ENCODE results near the gene ZNF385A. TPM values are rescaled to one million over a fixed set of nuclear protein-coding genes. Genes with fewer than 3 reads are reported as not detected.
"Not testable (repeated sequence)": the region's sequence is repeated elsewhere in the genome, so short reads cannot be mapped to it uniquely, and the experiment has no call there.

Gene ZNF385A
- total and polyA plus RNA-seq, 9 of the 15 experiments (the other 6 are each of a cell fraction or from before 2014, with no cell fraction given) = 1.0 to 111 (median 7.7) TPM

- TF ChIP-seq, protein P1, sequence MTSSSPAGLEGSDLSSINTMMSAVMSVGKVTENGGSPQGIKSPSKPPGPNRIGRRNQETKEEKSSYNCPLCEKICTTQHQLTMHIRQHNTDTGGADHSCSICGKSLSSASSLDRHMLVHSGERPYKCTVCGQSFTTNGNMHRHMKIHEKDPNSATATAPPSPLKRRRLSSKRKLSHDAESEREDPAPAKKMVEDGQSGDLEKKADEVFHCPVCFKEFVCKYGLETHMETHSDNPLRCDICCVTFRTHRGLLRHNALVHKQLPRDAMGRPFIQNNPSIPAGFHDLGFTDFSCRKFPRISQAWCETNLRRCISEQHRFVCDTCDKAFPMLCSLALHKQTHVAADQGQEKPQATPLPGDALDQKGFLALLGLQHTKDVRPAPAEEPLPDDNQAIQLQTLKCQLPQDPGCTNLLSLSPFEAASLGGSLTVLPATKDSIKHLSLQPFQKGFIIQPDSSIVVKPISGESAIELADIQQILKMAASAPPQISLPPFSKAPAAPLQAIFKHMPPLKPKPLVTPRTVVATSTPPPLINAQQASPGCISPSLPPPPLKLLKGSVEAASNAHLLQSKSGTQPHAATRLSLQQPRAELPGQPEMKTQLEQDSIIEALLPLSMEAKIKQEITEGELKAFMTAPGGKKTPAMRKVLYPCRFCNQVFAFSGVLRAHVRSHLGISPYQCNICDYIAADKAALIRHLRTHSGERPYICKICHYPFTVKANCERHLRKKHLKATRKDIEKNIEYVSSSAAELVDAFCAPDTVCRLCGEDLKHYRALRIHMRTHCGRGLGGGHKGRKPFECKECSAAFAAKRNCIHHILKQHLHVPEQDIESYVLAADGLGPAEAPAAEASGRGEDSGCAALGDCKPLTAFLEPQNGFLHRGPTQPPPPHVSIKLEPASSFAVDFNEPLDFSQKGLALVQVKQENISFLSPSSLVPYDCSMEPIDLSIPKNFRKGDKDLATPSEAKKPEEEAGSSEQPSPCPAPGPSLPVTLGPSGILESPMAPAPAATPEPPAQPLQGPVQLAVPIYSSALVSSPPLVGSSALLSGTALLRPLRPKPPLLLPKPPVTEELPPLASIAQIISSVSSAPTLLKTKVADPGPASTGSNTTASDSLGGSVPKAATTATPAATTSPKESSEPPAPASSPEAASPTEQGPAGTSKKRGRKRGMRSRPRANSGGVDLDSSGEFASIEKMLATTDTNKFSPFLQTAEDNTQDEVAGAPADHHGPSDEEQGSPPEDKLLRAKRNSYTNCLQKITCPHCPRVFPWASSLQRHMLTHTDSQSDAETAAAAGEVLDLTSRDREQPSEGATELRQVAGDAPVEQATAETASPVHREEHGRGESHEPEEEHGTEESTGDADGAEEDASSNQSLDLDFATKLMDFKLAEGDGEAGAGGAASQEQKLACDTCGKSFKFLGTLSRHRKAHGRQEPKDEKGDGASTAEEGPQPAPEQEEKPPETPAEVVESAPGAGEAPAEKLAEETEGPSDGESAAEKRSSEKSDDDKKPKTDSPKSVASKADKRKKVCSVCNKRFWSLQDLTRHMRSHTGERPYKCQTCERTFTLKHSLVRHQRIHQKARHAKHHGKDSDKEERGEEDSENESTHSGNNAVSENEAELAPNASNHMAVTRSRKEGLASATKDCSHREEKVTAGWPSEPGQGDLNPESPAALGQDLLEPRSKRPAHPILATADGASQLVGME (CRISPR knock-in tag; IDR thresholded peaks at IDR 0.05) = no peak
Measured at GRCh38 chr12:54355104-54355815, 29.3 kb downstream of the ZNF385A start (continued).

- ATAC-seq; DNase-seq (ENCODE audit: extremely low read depth in 1 of 4, low spot score in 3 of 4); FAIRE-seq; BruUV-seq (replicated peaks); H3K9me3 ChIP-seq (replicated peaks; ENCODE audit: control insufficient read depth, insufficient read depth, low read depth, low read length); H3K9me1 ChIP-seq (ENCODE audit: control insufficient read depth, insufficient read depth, low read length); CTCF ChIA-PET (ENCODE audit: low intra/inter-chr PET ratio); H4K20me1 ChIP-seq (replicated peaks; ENCODE audit: control insufficient read depth, insufficient read depth, low read length); intact Hi-C loops (cut with micrococcal nuclease); H3K4me3 ChIP-seq; H3K27ac ChIP-seq (ENCODE audit: extremely low read depth, low read depth, low read length); H3K4me2 ChIP-seq (ENCODE audit: insufficient read depth, low read length); H3K9ac ChIP-seq (ENCODE audit: insufficient read depth in 1 of 2, low read depth in 2 of 2, low read length in 2 of 2); in situ Hi-C loops (cut with MboI); H2AFZ ChIP-seq (ENCODE audit: low read depth, low read length); H3K27me3 ChIP-seq (ENCODE audit: control insufficient read depth in 2 of 2, insufficient read depth in 2 of 2, low read length in 2 of 2): not testable (repeated sequence)
- Histone ChIP-seq H3K79me2 (ENCODE audit: control insufficient read depth, insufficient read depth, low read length) (peaks cover 16% of the 10 kb centered on the region; the same call in 2 of the 3 replicates), H3K4me1 (replicated peaks in 1 of 2; ENCODE audit: control insufficient read depth in 2 of 2, insufficient read depth in 2 of 2, low read length in 2 of 2) (peaks cover 55 to 61% of the 10 kb centered on the region in 2 experiments), H3K36me3 (ENCODE audit: control insufficient read depth, insufficient read depth, low read length) (peaks cover 32% of the 10 kb centered on the region; the same call in 2 of the 3 replicates)
- POLR2A ChIA-PET = interaction anchor here (0.8 to 5.6 kb wide), 2 partner anchors 12 to 17 kb away, joined by 4 to 43 read pairs; no protein-coding TSS in a partner anchor
- 69% methylated on average over 4 of the region's 7 CpGs for WGBS (ENCODE audit: insufficient coverage, low coverage, missing lambda C conversion rate)
Measured at GRCh38 chr12:54354271-54354670, 30.3 kb downstream of the ZNF385A start.
